ENCODE data around the gene DHRS11.

DHRS11 gene

DNA sequence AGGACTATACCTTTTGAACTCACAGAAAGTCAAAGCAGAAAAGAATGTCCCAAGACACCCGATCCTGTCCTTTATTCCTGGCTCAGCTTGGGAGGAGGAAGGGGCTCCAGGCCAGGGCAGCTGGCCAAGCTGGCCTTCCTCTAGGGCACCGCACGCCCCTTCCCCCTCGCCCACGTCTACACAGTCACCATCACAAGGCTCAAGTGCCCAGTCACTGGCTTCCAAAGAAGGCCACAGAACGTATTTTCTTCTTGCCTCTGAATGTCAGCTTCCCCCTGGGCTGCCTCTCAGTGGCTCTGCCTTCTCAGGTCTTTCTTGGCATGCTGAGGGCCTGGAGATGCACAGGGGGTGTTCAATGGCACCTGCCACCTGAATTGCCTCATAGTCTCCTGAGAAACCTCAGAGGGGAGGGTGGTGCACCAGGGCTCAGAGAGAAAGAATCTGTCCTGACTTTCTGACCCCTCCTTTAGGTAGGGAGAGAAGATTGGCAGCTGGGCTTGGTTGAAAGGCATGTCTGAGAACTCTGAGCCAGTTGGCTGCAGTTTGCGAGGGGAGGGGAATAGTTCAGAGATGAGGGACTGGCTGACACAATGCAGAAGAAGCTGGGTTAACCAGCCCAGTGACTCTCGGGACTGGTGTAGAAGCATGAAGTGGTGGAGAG lies 2.1 kb downstream of the DHRS11 start:
- TF ChIP-seq CTCF (IDR thresholded peaks at IDR 0.05; ENCODE audit: control insufficient read depth, extremely low read depth, insufficient read depth): no peak
- DNase-seq (ENCODE audit: low read depth): peak; percentile 65
- no peak overlapping the region for H3K4me3 ChIP-seq (ENCODE audit: low read depth, low read length)

- DNase-seq (ENCODE audit: low read depth): no peak
- H3K4me3 ChIP-seq (ENCODE audit: low read depth, low read length): no peak overlapping the region
- TF ChIP-seq CTCF (IDR thresholded peaks at IDR 0.05; ENCODE audit: control insufficient read depth, extremely low read depth, insufficient read depth): no peak
These were observed 3.1 kb downstream of the DHRS11 start for GRCh38 chr17:36594626-36595401.

GRCh38 chr17:36597226-36597625 lies 5.5 kb downstream of the DHRS11 start:
- no peak for TF ChIP-seq CTCF (IDR thresholded peaks at IDR 0.05; ENCODE audit: control insufficient read depth, extremely low read depth, insufficient read depth)

GRCh38 chr17:36597866-36598777 lies 6.4 kb downstream of the DHRS11 start:
- no peak for TF ChIP-seq CTCF (IDR thresholded peaks at IDR 0.05; ENCODE audit: control insufficient read depth, extremely low read depth, insufficient read depth)
- no peak for DNase-seq (ENCODE audit: low read depth)
- no peak overlapping the region for H3K4me3 ChIP-seq (ENCODE audit: low read depth, low read length)

More at GRCh38 chr17:36597226-36597625, 5.5 kb downstream of the DHRS11 start:
- DNase-seq (ENCODE audit: low read depth): no peak
- no peak overlapping the region for H3K4me3 ChIP-seq (ENCODE audit: low read depth, low read length)

GRCh38 chr17:36598951-36599401 lies 7.3 kb downstream of the DHRS11 start:
- no peak for TF ChIP-seq CTCF (IDR thresholded peaks at IDR 0.05; ENCODE audit: control insufficient read depth, extremely low read depth, insufficient read depth)
- no peak overlapping the region for H3K4me3 ChIP-seq (ENCODE audit: low read depth, low read length)

GRCh38 chr17:36599546-36600250 lies 8.0 kb downstream of the DHRS11 start:
- no peak for TF ChIP-seq CTCF (IDR thresholded peaks at IDR 0.05; ENCODE audit: control insufficient read depth, extremely low read depth, insufficient read depth)
- H3K4me3 ChIP-seq (ENCODE audit: low read depth, low read length): no peak overlapping the region
- no peak for DNase-seq (ENCODE audit: low read depth)

More at GRCh38 chr17:36598951-36599401, 7.3 kb downstream of the DHRS11 start:
- no peak for DNase-seq (ENCODE audit: low read depth)

Measured in LNCaP clone FGC (cell line).